Fibroblast of pulmonary artery (primary cell): ENCODE data around the gene UPK2.

Experiments
- DNase-seq: peaks from one replicate; pipeline ENCODE4 v3.0.0-alpha.2; 2010; ENCODE audit warnings: low read depth
- H3K4me3 ChIP-seq: replicated peaks from 2 replicates; pipeline ENCODE4 v1.5.1; 2011; ENCODE audit warnings: low read depth, mild to moderate bottlenecking, control low read depth, low read length, moderate library complexity
- TF ChIP-seq, protein P1 (sequence below): IDR thresholded peaks from 2 replicates; pipeline ENCODE4 v1.5.1; 2011; ENCODE audit warnings: mild to moderate bottlenecking, control low read depth, low read length, inconsistent platforms; ENCODE audit errors: missing control alignments

UPK2 gene

DNA sequence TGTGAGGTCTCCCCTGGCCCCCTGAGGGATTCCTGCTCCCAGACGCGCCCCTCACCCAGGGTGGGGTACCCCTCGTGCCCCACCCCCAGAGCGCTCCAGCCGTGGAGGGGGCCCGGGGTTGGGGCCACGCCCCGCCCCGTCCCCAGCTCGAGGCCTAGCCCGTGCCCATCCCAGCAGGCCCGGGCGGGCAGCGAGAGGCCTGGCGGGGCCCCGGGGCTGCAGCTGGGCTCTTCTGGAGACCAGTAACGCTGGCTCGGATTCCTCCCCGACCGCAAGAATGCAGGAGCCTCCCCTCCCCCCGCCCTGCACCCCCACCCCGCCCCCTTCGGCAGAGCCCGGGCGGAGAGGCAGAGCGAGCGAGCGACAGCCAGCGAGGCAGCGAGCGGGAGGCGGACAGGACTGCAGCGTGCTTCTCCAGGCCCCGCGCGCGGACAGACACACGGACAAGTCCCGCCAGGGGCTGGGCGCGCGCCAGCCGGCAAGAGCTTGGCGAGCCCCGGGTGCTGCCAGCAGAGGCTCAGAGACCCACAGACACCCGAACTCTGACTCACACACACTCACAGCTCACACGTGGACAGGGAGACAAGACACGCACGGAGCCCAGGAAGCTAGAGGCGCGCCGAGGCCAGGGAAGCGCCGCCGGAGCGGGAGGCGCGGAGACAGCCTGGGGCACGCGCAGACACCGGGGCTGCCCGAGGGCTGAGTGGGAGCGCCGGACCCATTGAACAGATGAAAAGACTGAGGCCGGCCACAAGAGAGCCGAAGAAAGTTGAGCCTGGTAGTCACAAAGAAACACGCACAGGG lies 45.6 kb upstream of the UPK2 start:
- peak; percentile 92 for DNase-seq
- TF ChIP-seq, protein P1, sequence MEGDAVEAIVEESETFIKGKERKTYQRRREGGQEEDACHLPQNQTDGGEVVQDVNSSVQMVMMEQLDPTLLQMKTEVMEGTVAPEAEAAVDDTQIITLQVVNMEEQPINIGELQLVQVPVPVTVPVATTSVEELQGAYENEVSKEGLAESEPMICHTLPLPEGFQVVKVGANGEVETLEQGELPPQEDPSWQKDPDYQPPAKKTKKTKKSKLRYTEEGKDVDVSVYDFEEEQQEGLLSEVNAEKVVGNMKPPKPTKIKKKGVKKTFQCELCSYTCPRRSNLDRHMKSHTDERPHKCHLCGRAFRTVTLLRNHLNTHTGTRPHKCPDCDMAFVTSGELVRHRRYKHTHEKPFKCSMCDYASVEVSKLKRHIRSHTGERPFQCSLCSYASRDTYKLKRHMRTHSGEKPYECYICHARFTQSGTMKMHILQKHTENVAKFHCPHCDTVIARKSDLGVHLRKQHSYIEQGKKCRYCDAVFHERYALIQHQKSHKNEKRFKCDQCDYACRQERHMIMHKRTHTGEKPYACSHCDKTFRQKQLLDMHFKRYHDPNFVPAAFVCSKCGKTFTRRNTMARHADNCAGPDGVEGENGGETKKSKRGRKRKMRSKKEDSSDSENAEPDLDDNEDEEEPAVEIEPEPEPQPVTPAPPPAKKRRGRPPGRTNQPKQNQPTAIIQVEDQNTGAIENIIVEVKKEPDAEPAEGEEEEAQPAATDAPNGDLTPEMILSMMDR, result no peak
- peak overlapping the region; percentile 51 for H3K4me3 ChIP-seq

DNA sequence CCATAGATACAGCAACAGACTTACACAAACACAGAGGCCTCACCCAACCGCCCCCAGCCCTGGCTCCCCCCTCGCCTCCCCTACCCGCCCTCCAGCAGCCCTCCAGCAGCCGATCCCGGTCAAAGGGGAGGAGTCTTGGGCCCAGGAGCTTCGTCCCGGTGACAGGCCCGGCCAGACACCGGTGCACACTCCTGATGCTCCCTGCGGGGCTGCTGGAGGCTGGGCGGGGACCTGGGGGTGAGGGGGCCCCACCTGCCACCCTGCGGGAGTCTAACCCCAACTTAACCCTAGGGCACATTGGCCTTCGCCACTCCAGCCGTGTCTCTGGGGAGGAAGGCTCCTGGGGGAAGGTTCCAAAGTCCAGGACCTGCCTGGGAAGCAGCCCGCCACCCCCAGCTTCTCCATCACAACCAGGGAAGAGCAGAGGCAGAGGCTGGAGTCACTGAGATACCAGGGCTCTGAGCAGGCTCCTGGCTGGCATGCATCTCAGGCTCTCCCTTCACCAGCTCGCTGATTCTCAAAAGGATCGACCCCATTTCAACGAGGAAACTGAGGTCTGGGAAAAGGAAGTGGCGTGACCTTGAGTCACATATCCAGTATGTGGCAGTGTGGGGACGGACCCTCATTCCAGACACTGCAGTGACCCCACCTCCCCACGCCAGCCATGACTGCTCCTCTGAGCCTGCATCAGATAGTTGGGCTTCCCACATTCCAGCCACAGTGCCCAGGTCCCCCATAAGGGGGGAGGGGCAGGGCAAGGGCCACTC lies 44.8 kb upstream of the UPK2 start:
- peak overlapping the region; percentile 36 for H3K4me3 ChIP-seq
- TF ChIP-seq, protein P1, result no peak
- DNase-seq, result no peak

DNA sequence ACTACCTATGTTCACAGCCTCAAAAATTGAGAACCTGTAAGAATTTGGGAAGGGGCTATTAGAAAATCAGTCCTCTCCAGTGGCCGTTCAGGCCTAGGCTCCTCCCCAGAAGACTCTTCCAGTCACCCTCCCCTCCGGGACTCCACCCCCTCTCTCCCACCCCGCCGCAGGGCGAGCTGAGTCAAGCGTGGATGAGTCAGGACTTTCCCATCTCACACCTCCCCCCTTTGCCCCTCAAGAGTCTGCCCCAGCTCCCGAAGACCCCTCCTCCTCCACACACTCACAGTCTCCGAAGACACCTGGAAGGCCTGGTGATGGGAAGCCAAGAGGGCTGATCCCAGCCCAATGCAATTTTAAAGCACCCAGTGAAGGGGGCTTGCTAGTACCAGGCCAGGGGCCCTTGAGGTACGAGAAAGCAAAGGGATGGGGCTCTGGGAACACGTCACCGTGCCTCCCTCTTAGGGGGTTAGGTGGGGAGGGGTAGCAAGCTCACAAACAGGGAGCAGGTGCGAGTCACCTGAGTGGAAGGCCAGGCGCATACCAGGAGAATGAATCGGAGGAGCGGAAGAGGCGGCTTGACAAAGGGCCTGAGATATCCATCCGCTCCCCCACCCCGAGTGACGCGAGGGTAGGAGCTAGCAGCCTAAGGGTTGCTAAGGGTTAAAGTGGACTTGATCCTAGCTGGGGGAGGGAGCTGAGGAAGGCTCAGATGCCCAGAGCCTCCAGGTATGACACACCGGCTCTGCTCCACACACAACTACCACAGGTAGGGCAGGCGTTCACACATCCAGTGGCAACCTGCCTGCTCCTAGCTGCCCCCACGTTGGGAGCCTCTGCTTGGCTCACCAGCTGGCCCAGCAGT lies 44.0 kb upstream of the UPK2 start:
- TF ChIP-seq, protein P1, result no peak
- H3K4me3 ChIP-seq, result peak overlapping the region; percentile 36
- DNase-seq, result peak; percentile 85

DNA sequence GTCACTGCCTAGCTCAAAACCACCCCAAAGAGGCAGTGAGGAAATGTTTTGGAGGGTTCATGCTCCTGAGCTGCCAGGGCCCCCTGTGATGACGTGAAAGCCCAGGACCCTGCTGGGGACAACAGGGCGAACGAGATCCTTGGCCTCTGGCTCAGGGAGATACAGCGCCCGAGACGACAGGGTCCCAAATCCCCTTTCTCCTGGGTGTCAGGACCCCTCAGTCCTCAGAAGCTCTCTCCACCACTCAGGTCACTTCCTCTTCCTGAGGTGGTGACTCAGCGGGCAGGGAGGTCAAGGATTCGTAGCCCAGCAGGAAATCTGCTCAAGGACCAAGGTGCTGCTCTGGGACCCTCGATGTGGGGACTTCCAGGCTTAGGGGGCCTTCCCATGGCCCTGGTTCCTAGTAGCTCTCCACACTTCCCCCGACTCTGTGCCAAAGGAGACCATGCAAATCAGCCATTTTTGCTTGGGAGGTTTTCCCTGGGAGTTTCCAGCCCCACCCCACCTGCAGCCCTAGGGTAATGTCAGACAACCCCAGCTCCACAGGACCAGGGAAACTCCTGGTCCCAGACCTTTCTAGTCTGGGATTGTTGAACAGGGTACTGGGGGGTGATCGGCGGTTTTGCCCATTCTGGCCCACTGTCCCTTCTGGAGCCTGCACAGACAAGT lies 43.2 kb upstream of the UPK2 start:
- no peak for DNase-seq
- TF ChIP-seq, protein P1, result no peak
- no peak overlapping the region for H3K4me3 ChIP-seq

DNA sequence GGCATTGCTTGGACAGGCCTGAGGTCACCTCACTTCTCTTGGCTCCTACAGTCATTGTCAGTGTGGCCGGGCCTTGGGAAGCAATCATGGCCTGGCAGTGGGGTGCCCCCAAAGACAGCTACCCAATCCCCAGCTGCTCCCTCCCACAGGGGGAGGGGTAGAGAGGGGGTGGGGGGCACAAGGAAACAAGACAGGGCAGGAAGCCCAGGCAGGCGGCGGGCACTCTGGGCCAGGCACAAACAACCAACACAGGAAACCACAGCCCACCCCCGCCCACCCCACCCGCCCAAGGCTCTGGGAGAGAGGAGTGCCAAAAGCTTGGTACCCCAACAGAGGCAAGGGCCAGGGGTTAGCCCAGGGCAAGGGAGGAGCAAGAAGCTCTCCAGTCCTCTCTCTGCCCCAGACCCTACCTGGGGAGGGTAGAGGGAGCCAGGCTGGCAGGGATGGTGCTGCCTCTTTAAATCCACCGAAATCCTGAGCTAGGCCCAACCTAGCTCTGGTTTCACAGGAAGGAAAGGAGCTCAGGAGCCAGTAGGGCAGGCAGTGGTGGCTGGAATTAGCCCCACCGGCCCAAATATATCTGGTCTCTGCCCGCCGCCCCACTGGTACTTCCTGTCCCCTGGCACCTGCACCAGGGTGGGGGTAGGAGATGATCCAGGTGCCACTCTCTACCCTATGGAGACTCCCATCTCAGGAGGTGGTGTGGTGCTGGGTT lies 42.5 kb upstream of the UPK2 start:
- TF ChIP-seq, protein P1, result no peak
- H3K4me3 ChIP-seq, result peak overlapping the region; percentile 17
- DNase-seq, result no peak
